GM18861 (cell line): ENCODE measurements around the gene FAXC.
"Not testable (repeated sequence)": the region's sequence is repeated elsewhere in the genome, so short reads cannot be mapped to it uniquely, and the experiment has no call there.

Experiments used
- ATAC-seq: cut with Tn5 transposase; IDR thresholded peaks from one replicate; pipeline ENCODE4 v1.9.1; 2021; ENCODE audit not compliant: unreplicated experiment

Gene FAXC

DNA sequence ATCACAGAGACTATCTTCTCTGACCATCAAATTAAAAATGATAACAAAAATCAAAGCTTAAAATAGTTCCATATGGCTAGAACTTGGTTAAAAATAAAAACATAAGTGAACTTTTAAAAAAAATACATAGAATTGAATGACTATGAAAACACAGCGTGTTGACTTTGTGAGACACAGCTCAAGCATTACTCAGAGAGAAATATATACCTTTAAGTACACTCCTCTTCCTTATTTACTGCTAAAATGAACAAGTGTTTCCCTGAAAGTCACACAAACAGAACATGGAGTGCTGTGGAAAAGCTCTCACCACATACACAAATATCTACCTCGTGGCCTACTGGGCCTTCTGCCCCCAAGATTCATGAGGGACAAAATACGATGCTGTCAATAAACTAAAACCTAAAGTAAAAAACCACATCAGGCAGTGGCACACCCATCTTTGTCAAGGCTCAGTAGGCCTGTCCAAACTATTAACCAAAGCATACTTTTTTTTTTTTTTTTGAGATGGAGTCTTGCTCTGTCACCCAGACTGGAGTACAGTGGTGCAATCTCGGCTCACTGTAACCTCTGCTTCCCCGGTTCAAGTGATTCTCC is 7.5 kb downstream of the FAXC start:
- ATAC-seq: no peak

DNA sequence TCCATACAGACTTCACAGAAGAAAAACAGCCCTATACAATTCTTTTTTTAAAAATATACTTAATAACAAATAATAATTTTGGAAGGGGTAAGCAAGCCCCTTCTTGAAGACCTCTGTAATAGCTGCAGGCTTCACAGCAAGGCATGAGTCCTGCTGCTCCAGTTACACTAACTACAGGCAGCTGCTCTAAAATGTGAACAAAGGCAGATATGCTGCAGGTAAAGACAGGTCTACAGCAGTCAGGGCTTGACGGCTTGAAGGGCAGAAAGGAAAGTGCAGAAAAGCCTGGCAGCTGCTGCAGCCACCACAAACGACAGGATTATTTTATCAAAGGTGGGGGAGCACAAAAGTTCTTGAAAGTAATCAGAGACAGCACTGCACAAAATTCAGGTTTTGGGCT is 11.3 kb downstream of the FAXC start:
- no peak for ATAC-seq

DNA sequence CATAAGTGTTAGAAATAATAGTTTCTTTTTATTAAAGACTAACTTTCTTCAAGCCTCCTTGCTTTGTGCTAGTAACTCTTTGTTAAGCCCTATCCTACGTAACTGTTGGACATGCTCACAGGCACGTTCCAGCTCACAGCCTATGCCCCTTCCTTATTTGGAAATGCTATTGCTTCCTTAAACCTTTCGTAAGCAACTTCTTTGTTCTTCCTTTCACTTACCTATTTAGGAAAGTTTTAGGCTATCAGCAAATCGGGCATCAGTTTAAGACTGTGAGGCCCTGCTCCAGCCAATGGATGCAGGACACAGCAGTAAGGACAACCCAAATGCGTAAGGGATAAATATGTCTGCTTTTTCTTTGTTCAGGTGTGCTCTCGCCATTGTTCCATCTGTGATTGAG is 14.2 kb downstream of the FAXC start:
- ATAC-seq: not testable (repeated sequence)

DNA sequence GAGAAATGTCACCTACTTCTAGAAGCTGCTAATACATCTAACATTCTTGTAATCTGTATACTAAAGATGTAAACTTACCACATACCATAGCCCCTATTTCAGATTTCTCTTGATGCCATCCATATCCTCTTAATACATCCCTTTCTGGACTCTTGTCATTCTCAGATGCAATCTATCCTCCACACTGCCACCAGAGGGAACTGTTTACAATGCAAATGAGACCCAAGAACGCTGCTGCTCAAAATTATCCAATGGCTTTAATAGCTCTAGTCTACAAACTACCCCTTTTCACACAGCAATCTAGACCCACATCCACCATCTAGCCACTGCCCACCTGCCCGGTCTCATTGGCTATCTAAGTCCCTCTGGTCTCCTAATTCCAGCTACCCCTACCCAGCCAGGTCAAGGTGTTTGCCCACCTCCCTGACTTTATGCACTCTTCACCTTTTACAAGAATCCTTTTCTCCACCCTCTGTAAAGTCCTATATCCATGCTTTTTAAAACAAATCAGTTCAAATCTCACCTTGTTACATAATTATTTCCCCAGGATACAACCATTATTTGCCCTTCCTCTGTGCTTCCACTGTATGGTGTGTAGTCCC is 14.8 kb downstream of the FAXC start:
- ATAC-seq: peak; percentile 28

DNA sequence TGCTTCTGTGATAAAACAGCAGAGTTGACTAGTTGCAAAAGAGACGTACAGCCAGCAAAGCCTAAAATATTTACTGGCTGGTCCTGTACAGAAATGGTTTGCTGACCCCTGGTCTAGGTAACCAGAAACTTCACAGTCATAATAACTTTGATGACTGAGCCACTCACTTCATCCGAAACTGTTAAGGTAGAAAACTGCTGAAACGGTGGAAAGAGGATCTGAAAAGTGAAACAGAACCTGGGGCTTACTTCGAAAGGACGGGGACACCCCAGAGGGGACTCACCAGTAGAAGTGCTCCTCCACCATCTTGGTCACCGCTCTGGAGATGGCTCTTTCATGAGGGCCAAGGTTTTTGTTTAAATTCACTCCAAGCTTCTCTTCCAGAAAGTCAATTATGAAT is 16.4 kb downstream of the FAXC start:
- peak; percentile 89 for ATAC-seq

DNA sequence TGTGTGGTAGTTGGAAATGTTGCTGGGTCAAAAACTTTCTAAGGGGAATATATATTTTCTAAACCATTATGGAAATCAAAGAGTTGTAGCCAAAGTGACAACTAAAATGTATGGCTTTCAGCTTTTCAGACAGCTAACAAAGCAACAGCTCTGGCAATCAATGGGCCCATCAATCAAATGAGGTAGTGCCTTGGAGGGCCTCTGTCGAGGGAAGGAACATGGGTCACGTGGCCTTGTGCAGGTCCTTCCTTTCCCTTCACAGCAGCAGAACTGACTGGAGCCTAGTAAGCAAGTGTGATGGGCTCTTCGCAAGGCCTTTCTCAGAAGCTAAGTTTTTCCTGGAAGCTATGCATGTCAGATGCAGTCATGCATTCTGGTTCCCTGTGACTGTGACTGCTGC is 17.9 kb downstream of the FAXC start:
- ATAC-seq: no peak

DNA sequence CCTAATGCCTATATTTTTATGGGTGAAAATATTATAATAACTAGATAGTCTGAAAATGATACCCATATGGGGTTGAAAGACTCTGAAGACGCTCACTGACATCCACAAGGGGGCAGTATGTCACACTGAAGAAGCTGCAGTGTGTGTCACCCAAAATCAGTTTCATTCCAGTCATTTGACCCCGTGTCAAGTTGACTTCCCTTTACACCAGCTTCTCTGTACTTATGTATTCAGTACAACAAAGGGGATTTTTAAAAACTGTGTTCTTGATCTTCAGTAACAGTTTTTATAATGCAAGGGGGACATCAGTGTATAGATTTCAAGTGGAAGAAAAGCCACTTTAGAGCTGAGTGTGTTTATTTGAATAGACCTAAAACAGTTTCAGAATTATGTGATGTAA is 19.3 kb downstream of the FAXC start:
- peak; percentile 66 for ATAC-seq

DNA sequence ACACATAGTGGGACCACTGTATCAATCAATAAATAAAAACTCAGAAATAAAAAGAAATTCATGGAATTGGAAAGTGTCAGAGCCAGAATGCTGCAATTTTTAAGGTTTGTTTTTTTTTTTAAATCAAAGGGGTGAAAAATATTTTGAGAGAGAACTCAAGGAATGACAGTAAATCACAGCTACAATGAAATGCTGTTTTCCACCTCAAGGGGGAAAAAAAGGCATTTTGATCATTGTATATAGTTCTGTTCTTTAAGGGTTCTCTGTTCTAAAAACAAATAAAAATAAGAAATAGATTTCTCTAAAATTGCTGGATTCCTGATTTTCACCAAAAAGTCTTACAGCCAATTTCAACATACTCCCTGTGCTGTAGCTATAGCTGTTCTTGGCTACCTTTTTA is 24.5 kb downstream of the FAXC start:
- ATAC-seq: no peak

DNA sequence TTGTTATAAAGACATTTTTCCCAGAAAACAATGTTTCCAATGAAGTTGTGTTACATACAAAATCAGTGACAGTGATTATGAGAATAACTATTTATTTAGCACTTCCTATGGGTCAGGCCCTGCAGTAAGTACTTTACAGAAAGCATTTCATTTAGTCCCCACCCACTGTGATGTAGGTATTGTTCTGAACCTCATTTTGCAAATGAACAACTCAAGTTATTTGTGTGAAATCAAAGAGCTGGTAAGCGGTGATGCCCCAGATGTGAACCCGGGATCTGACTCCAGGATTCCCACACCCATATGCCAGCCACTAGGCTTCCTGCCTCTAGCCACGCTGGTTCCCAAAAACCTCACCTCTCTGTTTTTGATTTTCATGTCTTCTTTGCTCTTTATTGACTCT is 30.9 kb downstream of the FAXC start:
- ATAC-seq: no peak

DNA sequence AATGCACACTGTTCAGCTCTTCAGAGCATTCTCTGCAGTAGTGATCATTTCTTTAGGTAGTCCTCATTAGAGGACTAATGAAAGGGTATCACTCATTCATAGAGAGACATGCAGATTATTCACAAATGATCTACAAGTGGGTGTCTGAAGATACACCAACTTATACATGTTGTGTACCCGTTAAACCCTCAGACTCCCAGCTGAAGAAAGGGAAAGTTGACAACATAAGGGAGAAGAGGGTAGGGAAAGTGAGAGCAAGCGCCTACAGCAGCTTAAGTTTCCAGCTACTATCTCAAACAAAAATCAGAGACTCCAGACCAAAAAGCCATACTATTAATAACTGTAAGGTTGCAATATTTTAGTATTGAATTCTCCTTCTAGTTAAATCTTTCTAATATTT is 37.1 kb downstream of the FAXC start:
- ATAC-seq: no peak

DNA sequence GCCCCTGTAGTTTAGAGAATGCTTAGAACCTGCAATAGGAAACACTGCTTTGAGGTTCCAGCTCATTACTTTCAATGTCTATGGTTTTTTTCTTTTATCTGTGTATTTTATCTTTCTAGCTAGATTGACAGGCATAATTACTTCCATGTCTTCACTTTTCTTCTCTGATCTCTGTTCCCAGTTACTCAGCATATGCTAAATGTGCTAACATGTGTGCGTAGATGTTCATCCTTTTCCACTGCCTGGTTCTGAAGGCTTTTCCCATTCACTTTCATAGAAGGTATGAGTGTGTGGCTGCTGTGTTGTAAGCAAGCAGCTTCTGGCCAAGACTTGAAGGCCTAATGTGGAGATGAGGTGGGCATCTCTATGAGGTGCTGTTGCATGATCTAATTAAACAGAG is 38.9 kb downstream of the FAXC start:
- no peak for ATAC-seq

DNA sequence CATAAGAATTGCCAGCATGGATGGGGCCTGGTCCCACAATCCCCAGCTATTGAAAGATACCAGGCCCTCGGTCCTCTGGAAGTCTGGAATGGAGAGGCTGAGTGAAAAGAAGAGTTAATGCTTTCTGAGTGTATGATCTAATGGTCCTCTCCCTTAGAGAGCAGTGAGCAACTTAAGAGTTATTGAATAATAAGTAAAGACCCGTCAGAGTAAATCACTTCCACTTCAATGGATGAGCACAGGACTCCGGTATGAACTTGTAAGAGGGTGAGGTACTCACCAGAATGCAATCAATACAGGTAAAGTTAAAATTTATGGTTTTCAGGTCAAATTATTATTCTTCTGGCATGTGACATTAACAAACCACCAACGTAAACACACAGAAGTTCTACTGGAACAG is 39.9 kb downstream of the FAXC start:
- no peak for ATAC-seq

DNA sequence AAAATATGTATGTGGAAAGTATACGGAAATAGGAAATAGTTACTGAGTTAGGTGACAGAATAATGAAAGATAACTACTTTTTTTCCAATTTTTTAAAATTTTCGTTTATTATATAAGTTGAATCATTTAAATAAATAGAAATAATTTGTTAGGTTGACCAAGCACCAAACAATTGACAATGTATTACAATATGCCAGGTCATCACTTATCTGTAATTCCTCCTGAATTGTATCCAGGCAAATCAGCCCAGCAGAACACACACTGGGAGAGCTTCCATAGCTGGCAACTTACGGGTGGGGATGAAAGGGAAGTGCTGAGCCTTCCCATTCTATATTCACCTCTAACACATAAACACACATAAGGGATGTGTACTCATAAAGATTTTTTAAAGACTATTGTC is 40.7 kb downstream of the FAXC start:
- ATAC-seq: no peak

DNA sequence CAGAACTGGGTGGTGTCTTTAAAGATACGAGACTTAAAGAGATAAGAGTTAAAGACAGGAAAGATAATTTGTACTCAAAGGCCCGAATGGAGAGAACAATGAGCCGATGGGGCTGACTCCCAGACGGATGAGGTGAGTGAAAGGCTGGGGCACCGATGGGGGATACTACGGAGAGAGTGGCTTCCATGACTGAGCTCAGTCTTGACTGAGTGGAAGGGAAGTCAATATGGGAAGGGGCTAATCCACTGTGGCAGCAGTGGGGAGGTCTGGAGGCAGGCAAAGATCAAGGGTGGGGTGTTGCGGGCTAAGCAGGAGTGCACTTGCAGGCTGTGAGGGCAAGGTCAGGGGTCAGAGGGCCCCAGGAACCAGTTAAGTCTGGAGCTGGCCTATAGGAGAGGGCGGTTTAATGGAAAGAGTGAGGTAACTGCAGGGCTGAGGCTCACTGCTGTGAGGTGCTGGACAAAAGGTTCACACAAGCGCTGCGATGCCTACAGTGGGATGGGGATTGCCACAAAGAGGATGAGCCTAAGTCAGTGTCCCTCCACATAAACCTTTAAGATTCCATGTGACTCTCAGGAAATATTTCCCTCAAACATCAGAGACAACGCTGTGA is 42.1 kb downstream of the FAXC start:
- no peak for ATAC-seq

DNA sequence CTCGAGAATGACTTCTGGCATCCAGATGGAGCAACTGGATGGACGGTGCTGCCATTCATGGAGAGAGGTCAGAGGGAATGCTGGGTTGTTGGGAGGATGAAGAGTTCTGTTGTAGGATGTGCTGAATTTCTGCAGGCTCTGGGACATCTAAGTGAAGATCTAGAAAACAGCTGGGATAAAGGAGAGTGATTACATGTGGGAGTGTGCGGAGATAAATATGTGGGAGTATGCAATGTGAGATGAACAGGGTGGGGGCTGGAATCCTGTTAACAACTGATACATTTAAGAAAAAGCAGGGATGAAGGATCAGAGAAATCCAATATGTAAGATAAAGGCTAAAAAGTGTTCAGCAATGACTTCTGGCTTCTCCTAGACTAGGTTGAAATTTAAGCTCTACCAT is 43.1 kb downstream of the FAXC start:
- ATAC-seq: no peak

DNA sequence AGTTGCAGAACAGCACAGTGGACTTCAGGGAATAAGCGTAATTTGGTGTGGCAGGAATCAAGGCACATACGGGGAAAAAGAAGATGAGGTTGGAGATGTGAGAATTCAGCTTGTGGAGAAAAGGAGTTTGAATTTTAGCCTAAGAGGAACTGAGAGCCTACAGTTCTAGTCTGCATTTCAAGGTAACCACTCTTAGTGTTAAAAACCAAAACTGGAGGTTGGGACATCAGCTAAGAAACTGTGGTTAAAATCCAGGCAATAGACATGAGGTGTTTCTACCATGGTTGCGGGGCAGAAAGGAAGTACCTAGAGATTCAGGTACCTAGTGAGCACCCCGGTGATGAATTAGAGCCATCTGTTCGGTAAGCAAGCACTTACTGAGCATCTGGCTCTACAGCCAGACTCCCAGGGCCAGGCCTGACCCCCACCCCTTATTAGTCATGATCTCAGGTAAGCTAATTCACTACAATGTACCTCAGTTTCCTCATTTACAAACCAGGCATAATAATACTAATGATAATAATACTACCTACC is 44.4 kb downstream of the FAXC start:
- ATAC-seq: no peak

DNA sequence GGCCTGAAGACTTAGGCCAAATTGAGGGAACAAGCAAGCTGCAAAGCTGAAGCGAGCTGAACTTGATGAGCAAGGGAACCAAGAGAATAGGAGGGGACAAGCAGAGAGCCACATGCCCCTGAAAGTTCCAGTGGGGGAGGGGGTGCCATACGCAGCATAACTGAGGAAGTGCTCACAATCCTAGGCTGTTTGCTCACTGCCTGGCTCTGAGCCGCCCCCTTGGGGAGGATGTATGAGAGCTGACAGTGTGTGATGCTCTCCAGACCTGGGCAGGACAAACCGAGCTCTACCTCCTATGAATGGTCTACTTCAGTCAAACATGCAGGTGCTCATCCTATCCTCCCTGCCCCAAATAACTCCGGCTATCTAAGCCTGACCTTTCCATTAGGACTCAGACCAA is 52.1 kb downstream of the FAXC start:
- ATAC-seq: no peak

DNA sequence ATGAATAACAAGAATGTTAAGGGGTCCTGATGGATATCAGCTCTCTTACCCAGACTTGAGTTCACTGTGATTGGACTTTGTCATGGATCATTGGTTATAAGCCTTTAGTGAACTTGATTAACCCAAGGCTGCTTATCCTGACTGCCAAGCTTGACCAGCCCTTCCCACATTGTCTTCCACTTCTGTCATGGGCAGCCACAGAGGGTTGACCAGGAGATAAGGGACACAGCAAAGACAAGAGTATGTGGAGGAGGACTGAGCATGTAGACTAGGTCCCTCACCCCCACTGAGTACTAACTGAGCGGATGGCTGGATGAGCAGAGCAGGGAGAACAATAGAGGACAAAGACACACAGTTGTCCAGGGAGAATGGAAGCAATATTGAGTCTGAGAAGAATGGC is 52.5 kb downstream of the FAXC start:
- no peak for ATAC-seq

DNA sequence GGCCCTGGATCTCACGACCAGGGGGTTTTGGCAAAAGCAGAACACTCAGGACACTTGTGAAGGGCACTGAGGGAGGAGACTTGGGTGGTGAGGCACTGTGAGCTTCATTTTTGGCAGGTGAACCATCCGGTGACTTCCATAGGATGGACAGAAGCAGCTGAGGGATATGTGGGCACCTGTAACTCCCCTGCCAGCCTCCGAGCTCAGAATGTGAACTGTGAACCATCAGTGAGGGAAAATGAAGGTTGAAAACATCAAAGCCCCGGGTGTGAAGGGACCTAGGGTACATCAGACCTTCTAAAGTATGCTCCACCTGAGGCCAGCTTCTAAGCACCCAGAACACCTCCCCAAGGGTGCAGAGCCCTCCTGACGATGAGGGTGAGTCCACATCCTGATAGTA is 53.2 kb downstream of the FAXC start:
- no peak for ATAC-seq

DNA sequence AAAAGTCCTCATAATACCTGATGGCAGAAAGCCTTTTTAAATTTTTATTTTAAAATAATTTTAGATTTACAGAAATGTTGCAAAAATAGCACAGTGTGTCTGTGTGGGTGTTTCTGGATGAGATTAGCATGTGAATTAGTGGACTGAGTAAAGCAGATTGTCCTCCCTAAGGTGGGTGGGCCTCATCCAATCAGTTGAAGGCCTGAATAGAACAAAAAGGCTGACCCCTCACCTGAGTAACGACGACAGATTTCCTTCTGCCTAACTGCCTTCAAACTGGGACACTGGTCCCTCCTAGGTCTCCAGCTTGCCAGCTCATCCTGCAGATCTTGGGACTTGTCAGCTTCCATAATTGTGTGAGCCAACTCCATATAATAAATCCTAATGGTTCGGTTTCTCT is 54.2 kb downstream of the FAXC start:
- no peak for ATAC-seq

DNA sequence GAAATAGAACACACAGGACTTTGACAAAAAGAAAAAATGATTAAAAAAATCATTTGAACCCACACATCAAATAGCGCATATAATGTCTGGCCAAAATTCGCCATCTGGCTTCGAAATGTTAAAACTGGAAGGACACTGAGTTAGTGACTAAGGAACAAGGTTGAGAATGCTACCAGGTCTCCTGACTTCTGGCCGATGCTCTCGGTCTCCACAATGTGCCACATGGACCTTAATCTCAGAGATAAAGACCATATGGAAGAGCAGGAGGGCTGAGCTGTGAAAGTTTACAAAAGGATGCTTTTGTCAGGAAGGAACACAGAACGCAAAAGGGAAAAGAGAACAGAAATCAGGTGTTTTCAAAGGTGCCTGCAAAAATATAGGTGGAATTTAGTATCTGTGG is 54.7 kb downstream of the FAXC start:
- no peak for ATAC-seq

DNA sequence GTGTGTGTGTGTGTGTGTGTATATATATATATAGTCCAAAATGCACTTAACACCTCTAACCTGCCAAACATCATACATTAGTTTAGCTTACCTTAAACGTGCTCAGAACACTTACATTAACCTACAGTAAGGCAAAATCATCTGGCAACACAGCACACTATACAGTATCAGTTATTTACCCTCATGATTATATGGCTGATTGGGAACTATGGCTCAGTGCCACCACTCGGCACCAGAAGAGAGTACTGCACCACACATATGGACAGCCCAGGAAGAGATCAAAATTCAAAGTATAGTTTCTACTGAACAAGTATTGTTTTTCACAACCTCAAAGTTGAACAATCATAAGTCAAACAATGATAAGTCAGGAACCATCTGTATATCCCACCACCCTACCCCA is 59.8 kb downstream of the FAXC start:
- no peak for ATAC-seq

DNA sequence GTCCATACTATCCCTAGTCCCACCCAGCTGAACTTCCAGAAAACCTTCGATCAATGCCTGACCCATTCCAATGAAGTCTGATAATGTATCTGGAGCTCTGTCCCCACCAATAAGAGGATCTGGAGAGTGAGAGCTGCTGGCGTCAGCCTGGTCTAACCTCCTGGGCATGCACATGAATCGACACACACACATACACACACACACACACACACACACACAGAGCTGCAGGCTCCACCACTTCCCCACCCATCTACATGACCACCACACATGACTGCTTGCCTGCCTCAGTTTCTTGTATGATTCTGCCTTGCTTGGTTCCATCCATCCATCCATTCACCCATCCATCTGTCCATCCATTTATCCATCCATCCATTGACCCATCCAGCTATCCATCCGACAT is 60.8 kb downstream of the FAXC start:
- no peak for ATAC-seq
